Measurements from ENCODE around the gene ASCC1.

The ASCC1 gene

GRCh38 chr10:72083790-72084459 is 132.2 kb downstream of the ASCC1 start:
- no peak for DNase-seq (ENCODE audit: low spot score)
- in situ Hi-C loops (cut with MboI; ENCODE audit: low pct_unique_long_range_greater_than_20kb, low sequenced_read_pairs, unreplicated experiment): no loop called here
- no peak for TF ChIP-seq CTCF (IDR thresholded peaks at IDR 0.05; ENCODE audit: extremely low read depth, insufficient read depth, missing control alignments)

- DNase-seq (ENCODE audit: low spot score): no peak
Measured at GRCh38 chr10:72082856-72083789, 133.0 kb downstream of the ASCC1 start.

GRCh38 chr10:72081772-72082590 is 134.1 kb downstream of the ASCC1 start:
- TF ChIP-seq CTCF (IDR thresholded peaks at IDR 0.05; ENCODE audit: extremely low read depth, insufficient read depth, missing control alignments): no peak
- in situ Hi-C loops (cut with MboI; ENCODE audit: low pct_unique_long_range_greater_than_20kb, low sequenced_read_pairs, unreplicated experiment): no loop called here
- DNase-seq (ENCODE audit: low spot score): no peak

More at GRCh38 chr10:72082856-72083789, 133.0 kb downstream of the ASCC1 start:
- in situ Hi-C loops (cut with MboI; ENCODE audit: low pct_unique_long_range_greater_than_20kb, low sequenced_read_pairs, unreplicated experiment): no loop called here
- no peak for TF ChIP-seq CTCF (IDR thresholded peaks at IDR 0.05; ENCODE audit: extremely low read depth, insufficient read depth, missing control alignments)

GRCh38 chr10:72081210-72081609 is 134.9 kb downstream of the ASCC1 start:
- in situ Hi-C loops (cut with MboI; ENCODE audit: low pct_unique_long_range_greater_than_20kb, low sequenced_read_pairs, unreplicated experiment): no loop called here
- no peak for TF ChIP-seq CTCF (IDR thresholded peaks at IDR 0.05; ENCODE audit: extremely low read depth, insufficient read depth, missing control alignments)
- DNase-seq (ENCODE audit: low spot score): no peak

GRCh38 chr10:72080042-72080975 is 135.8 kb downstream of the ASCC1 start:
- DNase-seq (ENCODE audit: low spot score): no peak
- TF ChIP-seq CTCF (IDR thresholded peaks at IDR 0.05; ENCODE audit: extremely low read depth, insufficient read depth, missing control alignments): no peak
- in situ Hi-C loops (cut with MboI; ENCODE audit: low pct_unique_long_range_greater_than_20kb, low sequenced_read_pairs, unreplicated experiment): no loop called here
